Liver (tissue), 3 donors: ENCODE measurements around the gene CELA1.

Experiments
- ATF3 ChIP-seq: IDR thresholded peaks from 2 replicates; pipeline ENCODE4 v1.6.1; 2016; ENCODE audit warnings: antibody characterized with exemption
- CTCF ChIP-seq: fragments of 150-350 bp; IDR thresholded peaks from 2 replicates; pipeline ENCODE4 v1.5.1; 2017; ENCODE audit warnings: improper control_type of control experiment, low read depth, low read length; ENCODE audit not compliant: missing input control
- GABPA ChIP-seq, 2 donors: IDR thresholded peaks in 1 of 2; conservative IDR thresholded peaks in 1 of 2; 2 replicates each; pipeline ENCODE4 v1.6.1; 2016; ENCODE audit warnings: antibody characterized with exemption in 2 of 2, mild to moderate bottlenecking in 1 of 2, moderate library complexity in 1 of 2
- HNF4A ChIP-seq, 2 donors: conservative IDR thresholded peaks; 2 replicates each; pipeline ENCODE4 v1.6.1; 2016; ENCODE audit warnings: antibody characterized with exemption in 2 of 2, mild to moderate bottlenecking in 2 of 2
- JUND ChIP-seq, 2 donors: IDR thresholded peaks; 2 replicates each; pipeline ENCODE4 v1.6.1; 2016; ENCODE audit warnings: antibody characterized with exemption in 2 of 2
- MAX ChIP-seq: IDR thresholded peaks from 2 replicates; pipeline ENCODE4 v1.6.1; 2016; ENCODE audit warnings: antibody characterized with exemption
- RAD21 ChIP-seq, 2 donors: IDR thresholded peaks; 2 replicates each; pipeline ENCODE4 v1.6.1; 2016; ENCODE audit warnings: antibody characterized with exemption in 2 of 2, mild to moderate bottlenecking in 2 of 2
- REST ChIP-seq: IDR thresholded peaks from 2 replicates; pipeline ENCODE4 v1.6.1; 2016; ENCODE audit warnings: antibody characterized with exemption, mild to moderate bottlenecking
- RXRA ChIP-seq, 2 donors: IDR thresholded peaks; 2 replicates each; pipeline ENCODE4 v1.6.1; 2017 to 2018; ENCODE audit warnings: antibody characterized with exemption in 2 of 2, mild to moderate bottlenecking in 1 of 2
- SP1 ChIP-seq: IDR thresholded peaks from 2 replicates; pipeline ENCODE4 v1.6.1; 2018; ENCODE audit warnings: antibody characterized with exemption, mild to moderate bottlenecking
- TAF1 ChIP-seq: conservative IDR thresholded peaks from 2 replicates; pipeline ENCODE4 v1.6.1; 2016; ENCODE audit warnings: antibody characterized with exemption, mild to moderate bottlenecking
- YY1 ChIP-seq: IDR thresholded peaks from 2 replicates; pipeline ENCODE4 v1.6.1; 2016; ENCODE audit warnings: antibody characterized with exemption, mild to moderate bottlenecking
- ZBTB33 ChIP-seq: IDR thresholded peaks from 2 replicates; pipeline ENCODE4 v1.6.1; 2016; ENCODE audit warnings: antibody characterized with exemption
- donor health status: healthy.
- donor health status: healthy.

GRCh38 chr12:51307655-51308593, 38.6 kb downstream of the CELA1 start:
- no peak for TF ChIP-seq CTCF
- TF ChIP-seq MAX: no peak
- TF ChIP-seq RAD21 (IDR thresholded peaks at IDR 0.05): no peak
- TF ChIP-seq GABPA (IDR thresholded peaks at IDR 0.05 in 1 of 2, conservative IDR thresholded peaks at IDR 0.05 in 1 of 2): no peak
- no peak for TF ChIP-seq TAF1
- no peak for TF ChIP-seq HNF4A (conservative IDR thresholded peaks at IDR 0.05)
- TF ChIP-seq REST: no peak
- no peak for TF ChIP-seq RXRA (IDR thresholded peaks at IDR 0.05)
- TF ChIP-seq JUND (IDR thresholded peaks at IDR 0.05): no peak
- TF ChIP-seq YY1: no peak
- TF ChIP-seq SP1: no peak
- TF ChIP-seq ATF3: no peak
- TF ChIP-seq ZBTB33: no peak
